GM21786 (cell line): ENCODE measurements around the gene IZUMO2.
"Not testable (repeated sequence)": the region's sequence is repeated elsewhere in the genome, so short reads cannot be mapped to it uniquely, and the experiment has no call there.

Experiments
- ATAC-seq: cut with Tn5 transposase; IDR thresholded peaks from one replicate; pipeline ENCODE4 v1.9.1; 2021; ENCODE audit not compliant: unreplicated experiment

The IZUMO2 gene

DNA sequence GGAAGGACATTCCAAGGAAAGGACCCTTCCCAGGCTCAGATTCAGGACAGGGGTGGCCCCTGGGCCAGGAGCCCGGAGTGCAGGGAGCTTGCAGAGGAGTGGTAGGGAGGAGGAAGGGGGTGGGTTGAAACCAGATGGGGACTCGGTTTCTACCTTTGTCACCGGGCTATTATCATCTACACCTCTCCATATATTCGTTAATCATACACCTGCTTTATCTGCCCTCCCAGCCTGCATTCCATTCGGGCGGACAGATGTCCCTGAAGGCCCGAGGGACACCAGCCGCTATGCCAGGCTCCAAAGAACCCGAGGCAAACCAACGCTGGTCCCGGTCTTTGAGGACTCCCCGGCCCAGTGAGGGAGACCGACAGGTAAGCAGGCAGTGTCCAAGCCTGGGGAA, 24.9 kb upstream of the IZUMO2 start:
- no peak for ATAC-seq

DNA sequence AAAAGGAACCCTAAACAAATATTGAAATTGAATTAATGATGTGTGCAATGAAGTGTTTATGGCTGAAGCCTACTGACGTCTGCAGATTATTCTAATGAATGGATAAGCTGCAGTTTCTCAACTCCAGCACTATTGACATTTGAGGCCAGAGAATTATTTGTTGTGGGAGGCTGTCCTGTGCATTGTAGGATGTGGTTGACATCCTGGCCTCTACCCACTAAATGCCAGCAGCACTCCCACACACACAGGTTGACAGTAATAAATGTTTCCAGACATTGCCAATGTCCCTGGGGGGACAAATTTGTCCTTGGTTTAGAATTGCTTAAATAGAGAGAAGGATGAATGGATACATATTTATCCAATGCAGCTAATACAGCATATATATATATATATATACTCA, 21.1 kb upstream of the IZUMO2 start:
- ATAC-seq = no peak

DNA sequence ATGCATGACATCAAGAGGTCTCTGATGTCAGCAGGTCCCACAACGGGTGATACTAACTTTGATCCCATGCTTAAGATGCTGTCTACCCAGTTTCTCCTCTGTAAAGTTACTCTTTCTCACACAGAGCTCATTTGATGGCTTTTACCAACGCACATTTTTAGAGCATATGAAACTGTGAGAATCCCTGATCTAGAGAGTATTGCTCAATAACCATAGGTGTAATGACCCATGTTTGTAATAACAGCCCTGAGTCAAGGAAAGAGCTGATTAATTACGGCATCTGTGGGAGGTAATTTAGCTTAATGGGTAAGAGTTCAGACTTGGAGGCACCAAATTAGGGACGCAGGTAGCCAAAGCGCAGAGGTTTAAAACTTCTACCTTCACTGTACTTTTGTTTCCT, 18.0 kb upstream of the IZUMO2 start:
- ATAC-seq = no peak

- no peak for ATAC-seq
These were observed 15.9 kb upstream of the IZUMO2 start for GRCh38 chr19:50178859-50179537.

GRCh38 chr19:50178320-50178719, 15.2 kb upstream of the IZUMO2 start:
- no peak for ATAC-seq

DNA sequence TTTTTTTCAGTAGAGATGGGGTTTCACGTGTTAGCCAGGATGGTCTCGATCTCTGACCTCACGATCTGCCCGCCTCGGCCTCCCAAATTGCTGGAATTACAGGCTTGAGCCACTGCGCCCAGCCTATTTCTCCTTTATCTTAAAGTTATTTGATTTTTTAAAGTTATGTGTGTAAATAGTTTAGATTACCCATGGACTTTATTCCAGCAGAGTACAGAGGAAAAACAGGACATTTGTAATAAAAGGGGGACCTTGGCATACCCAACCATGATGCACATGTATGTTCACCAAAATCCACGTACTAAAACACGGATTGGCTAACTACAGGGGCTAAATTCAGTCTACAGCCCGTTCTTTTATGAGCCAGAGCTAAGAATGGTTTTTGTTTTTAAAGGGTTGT, 13.7 kb upstream of the IZUMO2 start:
- ATAC-seq = no peak

GRCh38 chr19:50175924-50176323, 12.8 kb upstream of the IZUMO2 start:
- no peak for ATAC-seq

DNA sequence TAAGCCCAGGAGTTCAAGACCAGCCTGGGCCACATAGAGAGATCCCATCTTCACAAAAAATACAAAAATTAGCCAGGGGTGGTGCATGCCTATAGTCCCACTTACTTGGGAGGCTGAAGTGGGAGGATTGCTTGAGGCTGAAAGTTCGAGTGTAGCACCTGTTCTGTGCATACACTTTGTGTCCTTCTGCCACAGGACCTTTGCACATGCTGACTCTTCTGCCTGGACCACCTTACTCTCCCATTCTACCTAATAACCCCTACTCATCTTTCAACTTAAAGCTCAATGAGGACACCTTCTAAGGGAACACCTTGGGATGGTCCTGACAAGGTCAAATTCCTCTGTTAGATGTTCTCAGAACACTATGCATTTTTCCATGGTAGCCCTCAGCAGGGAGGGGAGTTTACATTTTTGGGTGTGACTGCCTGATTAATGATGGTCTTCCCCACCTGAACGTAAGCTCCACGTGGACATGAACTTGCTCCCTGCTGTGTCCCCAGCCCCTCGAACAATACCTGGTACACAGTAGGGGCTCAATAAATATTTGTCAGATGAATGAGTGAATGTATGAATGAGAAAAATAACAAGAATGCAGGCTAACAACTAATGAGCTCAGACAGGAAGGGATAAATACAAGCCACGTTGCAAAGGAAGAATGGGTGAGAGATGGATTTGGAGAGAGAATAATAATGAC, 11.2 kb upstream of the IZUMO2 start:
- no peak for ATAC-seq

- ATAC-seq = no peak
These were observed 10.0 kb upstream of the IZUMO2 start for GRCh38 chr19:50173127-50173526.

DNA sequence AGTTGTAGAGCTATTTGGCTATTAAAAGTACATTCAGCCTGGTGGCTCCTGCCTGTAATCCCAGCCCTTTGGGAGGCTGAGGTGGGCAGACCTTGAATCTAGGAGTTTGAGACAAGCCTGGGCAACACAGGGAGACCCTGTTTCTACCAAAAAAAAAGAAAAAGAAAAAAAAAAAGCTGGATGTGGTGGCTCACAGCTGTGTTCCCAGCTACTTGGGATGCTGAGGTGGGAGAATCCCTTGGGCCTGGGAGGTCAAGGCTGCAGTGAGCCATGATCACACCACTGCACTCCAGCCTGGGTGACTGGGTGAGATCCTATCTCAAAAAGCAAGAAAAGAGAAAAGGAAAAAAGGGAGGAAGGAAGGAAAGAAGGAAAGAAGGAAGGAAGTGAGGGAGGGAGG, 9.6 kb upstream of the IZUMO2 start:
- no peak for ATAC-seq

DNA sequence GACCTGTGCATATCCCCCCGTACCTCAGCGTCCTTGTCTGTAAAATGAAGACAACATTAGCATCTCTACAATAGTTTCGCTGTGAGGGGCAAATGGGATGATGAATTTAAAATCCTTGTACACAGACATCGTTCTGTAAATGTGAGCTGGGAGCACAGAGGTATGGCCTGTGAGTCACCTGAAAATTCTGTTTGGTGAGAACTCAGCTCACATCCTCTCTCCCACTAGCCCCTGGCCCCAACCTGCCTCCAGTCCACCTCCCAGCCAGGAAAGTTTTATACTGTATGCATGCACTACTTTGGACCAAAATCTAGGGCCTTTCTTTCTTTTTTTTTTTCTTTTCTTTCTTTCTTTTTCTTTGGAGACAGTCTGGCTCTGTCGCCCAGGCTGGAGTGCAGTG, 8.7 kb upstream of the IZUMO2 start:
- ATAC-seq = no peak

- ATAC-seq = no peak
These were observed 4.2 kb upstream of the IZUMO2 start for GRCh38 chr19:50167314-50167721.

GRCh38 chr19:50159078-50159477, 4.0 kb downstream of the IZUMO2 start:
- ATAC-seq = no peak

- ATAC-seq = no peak
These were observed 4.5 kb downstream of the IZUMO2 start for GRCh38 chr19:50158577-50158976.

GRCh38 chr19:50155520-50156109, 7.5 kb downstream of the IZUMO2 start:
- no peak for ATAC-seq

GRCh38 chr19:50154529-50154928, 8.6 kb downstream of the IZUMO2 start:
- ATAC-seq = no peak

DNA sequence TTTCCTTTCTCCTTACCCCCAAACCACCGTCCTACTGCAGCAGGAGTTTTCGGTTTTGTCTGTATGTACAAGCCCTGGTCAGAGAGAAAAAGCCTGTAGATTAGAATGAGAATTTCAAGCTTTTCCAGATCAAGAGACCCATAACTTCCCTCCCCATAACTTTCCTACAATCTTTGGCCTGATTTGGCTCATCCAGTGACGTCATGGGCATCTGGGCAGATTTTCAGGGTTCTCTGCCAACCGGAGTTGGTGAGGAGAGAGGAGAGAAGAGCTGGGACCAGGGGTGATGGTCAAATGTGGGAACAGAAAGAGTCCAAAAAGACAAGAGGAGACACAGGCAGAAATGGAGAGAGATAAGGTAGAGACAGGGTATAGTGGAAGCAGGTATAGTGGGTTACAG, 10.5 kb downstream of the IZUMO2 start:
- no peak for ATAC-seq

DNA sequence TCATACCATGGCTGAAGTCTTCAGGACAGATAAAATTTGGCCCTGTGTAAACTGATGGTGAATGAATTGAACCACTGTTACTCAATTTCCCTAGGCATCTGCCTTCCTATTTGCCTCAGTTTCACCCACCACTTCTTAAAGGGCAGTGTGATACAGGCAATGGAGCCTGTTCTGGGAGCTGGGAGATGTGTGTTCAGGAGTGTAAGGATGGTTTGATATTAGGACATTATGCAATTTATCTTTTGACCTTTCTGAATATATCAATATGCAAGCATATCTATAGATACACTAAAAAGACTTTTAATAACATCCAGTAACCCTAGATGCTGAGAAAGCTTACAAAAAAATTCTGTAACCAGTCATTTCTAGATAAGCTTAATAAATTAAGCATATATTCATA, 14.6 kb downstream of the IZUMO2 start:
- no peak for ATAC-seq

GRCh38 chr19:50147462-50148423, 15.3 kb downstream of the IZUMO2 start:
- no peak for ATAC-seq

- not testable (repeated sequence) for ATAC-seq
These were observed 21.2 kb downstream of the IZUMO2 start for GRCh38 chr19:50141921-50142320.

DNA sequence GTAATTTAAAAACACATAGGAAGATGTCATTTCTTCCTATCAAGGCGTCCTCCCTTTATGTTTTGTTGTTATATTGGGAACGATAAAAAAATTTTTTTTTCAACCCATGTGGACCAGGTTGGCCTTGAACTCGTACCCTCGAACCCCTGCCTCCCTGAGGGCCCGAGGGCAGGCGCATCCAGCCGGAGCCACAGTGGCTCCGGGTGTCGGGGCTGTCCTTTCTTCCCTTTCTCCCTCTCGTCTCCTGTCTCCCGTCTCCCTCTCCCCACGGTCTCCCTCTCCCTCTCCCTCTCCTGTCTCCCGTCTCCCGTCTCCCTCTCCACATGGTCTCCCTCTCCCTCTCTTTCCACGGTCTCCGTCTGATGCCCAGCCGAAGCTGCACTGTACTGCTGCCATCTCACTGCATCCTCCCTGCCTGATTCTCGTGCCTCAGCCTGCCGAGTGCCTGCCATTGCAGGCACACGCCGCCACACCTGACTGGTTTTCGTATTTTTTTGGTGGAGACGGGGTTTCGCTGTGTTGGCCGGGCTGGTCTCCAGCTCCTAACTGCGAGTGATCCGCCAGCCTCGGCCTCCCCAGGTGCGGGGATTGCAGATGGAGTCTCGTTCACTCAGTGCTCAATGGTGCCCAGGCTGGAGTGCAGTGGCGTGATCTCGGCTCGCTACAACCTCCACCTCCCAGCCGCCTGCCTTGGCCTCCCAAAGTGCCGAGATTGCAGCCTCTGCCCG, 22.8 kb downstream of the IZUMO2 start:
- not testable (repeated sequence) for ATAC-seq
